ENCODE results near the gene CD81.

CD81 gene

DNA sequence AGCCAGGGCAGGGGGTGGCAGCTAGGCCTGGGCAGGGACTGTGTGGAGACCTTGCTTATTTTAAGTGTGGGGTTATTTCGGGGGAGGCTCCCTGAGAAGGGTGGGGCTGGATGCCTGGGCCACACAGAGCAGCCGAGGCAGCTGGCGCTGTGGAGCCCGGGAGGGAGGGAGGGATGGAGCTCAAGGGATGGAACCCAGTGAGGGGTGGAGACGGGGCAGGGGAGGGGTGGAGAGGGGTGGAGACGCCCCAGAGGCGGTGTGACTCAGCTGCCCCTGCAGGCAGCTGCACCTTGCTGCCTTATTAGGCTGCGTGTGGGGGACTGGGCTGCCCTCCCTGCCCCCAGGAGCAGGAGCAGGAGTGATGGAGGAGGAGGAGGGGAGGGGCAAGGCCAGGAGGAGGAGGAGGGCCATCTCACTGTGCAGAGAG is 13.6 kb downstream of the CD81 start:
- DNase-seq (ENCODE audit: low spot score) = no peak

DNA sequence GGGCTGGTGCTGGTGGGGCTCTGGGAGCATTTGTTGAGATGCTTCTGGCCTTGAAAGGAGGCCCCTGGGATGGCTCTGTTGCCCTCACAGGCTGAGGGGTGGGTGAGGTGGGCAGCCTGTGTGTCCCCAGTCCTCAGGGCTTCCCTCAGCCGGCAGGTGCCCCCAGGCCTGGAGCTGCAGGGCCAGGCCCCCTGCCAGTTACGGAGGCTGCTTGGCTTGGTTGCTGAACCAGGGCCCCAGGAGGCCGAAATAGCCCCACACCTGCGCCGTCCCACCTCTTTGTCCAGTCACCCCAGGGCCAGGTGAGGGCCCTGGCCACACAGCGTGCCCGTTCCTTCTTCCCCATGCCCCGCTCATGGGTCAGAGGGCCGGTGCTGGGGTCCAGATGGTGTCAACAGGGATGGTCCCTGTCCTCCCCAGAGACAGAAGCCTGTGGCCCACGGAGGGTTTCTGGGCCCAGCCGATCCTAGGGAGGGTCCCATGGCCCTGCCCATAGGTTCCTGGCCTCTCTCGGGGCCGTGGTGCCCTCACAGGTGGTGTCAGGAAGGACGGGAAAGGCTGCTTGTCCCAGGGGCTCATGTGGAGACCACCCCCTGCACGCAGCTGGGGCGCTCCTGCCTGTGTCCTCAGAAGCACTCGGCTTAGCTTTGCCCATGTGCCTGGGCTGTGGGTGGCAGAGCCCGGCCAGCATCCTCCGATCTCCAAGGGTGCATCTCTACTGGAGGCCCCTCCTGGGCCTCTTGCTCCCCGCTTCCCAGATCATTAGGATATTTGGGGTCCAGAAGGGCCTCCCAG is 14.3 kb downstream of the CD81 start:
- no peak for DNase-seq (ENCODE audit: low spot score)

DNA sequence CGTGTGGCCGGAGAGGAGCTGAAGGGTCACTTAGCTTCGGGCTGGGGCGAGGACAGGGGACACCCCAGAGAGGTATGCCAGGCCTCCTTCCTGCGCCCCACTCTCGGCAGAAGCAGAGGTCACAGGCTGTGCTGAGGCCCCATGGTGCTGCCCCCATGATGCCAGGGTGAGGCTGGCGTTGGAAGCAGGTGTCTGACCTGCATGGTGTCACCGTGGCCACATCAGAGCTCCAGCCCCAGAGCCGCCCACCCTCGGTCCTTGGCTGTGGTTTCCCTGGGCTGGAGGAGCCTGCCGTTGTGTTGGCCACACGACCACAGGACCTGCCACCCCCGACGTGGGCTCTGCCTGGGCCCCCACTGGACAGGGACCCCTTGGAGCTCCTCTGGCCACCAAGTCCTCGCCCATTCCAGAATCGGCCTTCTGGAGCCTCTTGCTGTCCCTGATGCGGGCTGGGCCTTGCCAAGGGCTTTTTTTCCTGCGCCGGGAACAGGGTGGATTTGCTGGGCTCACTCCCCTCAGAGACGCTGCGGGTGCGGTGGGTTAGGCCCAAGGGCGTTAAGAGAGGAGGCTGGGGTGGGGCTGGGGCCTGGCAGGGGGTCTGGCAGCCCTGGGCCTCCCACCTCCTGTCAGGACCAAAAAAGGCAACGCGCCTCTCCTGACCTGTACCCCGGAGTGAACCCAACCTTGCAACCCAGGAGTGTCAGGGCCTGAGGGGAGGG is 15.3 kb downstream of the CD81 start:
- no peak for DNase-seq (ENCODE audit: low spot score)

DNA sequence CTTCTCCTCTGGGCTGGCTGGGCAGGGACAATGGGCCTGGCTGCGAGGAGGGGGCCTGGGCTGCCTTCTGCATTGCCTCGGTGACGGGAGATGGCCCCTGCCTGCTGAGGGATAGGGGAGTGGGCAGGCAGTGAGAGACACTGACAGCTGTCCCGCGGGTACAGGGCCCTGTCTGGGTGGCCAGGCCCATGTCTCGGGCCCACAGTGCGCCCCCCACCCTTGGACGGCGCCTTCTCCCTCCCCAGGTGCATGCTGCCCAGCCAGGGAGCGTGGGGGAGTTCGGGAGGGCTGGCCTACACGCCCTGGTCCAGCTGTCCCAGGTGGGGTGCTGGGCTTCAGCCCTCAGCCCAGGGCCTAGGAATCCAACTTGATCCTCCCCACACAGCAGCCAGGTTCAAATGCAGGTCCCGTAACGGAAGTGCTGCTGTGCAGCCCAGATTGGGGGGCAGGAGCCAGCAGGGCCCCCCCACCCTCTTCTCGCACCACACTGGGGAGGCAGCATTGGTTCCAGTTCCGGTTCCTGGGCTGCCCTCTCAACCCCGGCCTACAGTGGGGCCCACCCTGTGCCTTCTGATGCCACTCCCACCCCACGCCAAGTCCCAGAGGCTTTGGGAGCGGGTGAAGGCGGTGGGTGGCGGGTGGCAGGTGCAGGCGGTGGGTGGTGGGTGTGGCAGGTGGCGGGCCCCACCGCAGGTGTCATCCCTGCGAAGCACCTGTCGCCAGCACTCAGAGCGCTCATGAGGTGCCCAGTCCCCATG is 16.2 kb downstream of the CD81 start:
- DNase-seq (ENCODE audit: low spot score) = no peak

DNA sequence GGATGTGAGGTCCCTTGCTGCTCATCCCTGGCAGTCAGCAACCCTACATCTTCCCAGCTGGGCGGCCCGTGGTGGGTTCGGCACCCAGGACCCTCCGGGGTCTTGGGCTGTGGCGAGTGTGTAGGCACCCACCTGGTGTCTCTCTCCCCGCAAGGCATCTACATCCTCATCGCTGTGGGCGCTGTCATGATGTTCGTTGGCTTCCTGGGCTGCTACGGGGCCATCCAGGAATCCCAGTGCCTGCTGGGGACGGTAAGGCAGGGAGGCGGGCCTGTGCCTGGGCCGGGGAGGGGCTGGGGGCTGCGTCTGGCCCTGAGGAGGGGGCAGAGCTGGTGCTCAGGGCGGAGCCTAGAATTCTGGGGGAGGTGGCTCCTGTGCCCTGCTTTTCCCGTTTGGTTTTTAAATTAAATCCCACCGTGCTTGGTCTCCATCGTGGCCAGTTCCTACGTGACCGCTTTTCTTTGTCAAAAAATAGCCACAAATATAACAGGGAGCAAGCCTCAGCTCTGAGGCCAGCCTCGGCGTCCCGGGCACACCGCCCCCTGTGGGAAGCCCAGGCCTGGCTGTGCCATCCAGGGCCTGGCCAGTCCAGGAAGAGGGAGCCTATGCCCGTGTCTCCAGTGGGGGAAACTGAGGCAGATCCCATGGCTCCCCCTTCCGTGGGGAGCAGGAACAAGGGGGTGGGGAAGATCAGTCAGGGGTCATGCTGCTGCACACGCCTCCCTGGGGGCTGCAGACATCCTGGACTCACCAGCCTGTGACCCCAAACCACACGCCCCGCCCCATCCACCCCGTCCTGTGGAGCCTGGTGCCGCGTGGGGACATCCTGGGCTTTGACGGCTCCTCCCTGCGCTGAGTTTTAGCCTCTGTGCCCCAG is 17.1 kb downstream of the CD81 start:
- DNase-seq (ENCODE audit: low spot score) = no peak

DNA sequence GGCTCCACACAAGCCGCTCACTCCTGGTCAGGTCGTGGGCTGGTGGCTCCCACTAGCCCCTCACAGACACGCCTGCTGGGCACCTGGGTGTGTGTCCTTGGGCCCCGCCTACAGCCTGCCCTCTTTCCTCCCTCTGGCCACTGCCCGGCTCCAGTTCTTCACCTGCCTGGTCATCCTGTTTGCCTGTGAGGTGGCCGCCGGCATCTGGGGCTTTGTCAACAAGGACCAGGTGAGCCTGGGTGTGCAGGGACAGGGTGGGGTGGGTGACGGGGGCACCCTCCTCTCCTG is 17.7 kb downstream of the CD81 start:
- no peak for DNase-seq (ENCODE audit: low spot score)

DNA sequence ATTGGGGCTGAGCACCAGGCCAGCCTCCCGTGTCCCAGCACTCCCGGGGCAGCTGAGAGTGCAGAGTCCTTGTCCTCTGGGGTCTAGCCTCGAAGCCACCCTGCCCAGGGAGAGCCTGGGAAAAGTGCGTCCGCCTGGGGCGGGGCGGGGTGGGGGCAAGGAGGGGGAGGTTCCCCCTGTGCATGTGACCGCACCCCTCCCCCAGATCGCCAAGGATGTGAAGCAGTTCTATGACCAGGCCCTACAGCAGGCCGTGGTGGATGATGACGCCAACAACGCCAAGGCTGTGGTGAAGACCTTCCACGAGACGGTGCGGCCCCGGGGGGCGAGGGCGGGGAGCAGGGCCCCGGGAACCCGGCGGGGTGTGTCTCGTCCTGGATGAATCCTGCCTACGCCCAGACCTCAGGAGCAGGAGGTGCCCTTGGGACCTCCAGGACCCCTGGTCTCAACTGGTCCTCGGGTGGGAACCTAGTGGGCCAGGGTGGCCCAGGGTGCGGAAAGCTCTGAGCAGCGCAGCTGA is 18.2 kb downstream of the CD81 start:
- DNase-seq (ENCODE audit: low spot score) = no peak

DNA sequence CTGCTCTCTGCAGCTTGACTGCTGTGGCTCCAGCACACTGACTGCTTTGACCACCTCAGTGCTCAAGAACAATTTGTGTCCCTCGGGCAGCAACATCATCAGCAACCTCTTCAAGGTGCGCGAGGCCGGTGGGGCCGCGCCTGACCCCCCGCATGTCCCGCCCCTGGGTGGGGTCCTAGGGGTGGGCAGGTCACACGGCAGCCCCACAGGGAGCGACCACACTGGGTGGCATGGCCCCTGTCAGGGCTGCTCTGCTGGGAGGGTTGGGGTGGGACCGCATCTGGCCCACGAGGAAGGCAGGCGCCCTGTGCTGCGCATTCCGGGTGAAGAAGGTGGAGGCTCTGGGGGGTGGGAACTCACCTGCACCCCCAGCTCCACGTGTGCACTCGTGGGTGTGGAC is 18.7 kb downstream of the CD81 start:
- no peak for DNase-seq (ENCODE audit: low spot score)

DNA sequence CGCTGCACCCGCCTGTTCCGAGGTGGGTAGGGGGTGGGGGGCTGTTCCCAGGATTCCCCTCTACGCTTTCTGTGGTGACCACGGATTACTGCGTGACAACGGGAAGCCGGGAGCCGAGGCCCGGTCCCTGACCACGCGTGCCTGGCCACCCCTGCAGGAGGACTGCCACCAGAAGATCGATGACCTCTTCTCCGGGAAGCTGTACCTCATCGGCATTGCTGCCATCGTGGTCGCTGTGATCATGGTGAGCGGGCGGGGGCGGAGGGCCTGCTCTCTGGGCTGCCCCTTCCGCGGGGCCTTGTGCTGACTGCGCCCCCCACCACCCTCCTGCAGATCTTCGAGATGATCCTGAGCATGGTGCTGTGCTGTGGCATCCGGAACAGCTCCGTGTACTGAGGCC is 19.4 kb downstream of the CD81 start:
- DNase-seq (ENCODE audit: low spot score) = no peak

DNA sequence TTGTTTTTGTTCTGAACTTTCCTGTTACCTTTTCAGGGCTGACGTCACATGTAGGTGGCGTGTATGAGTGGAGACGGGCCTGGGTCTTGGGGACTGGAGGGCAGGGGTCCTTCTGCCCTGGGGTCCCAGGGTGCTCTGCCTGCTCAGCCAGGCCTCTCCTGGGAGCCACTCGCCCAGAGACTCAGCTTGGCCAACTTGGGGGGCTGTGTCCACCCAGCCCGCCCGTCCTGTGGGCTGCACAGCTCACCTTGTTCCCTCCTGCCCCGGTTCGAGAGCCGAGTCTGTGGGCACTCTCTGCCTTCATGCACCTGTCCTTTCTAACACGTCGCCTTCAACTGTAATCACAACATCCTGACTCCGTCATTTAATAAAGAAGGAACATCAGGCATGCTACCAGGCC is 19.9 kb downstream of the CD81 start:
- no peak for DNase-seq (ENCODE audit: low spot score)

DNA sequence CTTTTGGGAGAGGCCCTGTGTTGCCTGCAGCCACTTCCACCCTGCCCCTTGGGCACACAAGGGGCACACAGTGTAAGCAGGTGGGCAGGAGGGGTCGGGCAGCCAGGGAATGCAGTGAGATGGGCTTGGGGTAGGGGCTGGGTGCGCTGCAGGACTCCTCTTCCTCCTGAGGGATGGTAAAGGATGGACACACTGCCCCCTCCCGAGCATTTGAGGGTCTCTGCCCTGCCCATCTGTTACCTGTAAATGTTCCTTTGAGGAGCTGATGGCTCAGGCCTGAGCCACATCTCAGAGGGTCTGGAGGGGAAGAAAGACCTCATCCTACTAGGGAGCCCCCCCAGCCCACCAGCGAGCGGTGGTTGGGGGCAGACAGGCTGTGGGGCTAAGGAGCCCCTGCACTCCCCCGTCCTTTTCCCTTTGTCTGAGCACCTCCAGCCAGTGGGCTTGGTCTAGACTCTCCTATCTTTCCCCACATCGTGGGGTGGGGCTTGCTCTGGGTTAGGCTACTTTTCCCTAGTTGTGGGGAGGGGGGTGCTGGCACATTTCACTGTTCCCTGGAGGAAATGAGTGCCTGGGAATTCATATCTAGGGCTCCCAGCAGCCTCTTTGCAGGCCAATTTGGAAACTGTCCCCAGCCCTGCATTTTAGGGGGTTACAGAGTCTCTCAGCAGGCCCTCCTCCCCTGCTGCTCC is 21.7 kb downstream of the CD81 start:
- no peak for DNase-seq (ENCODE audit: low spot score)

DNA sequence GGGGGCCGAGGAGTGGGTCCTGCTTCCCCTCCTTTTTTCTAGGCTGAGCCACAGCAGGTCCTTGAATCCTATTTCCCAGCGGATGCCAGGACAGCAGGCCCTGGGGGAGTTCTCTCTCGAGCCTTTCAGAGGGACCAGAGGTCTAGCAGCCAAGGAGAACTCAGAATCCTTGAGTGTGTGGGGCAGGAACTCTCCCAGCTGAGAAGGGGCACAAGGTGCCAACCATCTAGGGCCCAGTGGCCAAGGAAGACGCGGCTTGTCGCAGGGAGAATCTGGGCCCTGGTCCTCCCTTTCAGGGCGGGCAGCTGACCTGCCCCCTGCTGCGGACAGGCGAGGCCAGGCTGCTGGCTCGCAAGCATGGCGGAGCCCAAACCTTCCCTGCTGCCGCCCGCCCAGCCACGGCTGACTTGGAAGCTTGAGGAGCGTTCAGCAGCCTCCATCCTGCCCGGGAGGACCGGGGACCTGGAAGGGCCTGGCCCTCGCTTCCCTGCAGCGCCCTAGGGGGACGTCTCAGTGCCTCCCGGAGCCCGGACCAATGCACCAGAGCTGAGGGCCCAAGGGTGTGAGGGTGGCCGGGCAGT is 22.5 kb downstream of the CD81 start:
- DNase-seq (ENCODE audit: low spot score) = no peak

DNA sequence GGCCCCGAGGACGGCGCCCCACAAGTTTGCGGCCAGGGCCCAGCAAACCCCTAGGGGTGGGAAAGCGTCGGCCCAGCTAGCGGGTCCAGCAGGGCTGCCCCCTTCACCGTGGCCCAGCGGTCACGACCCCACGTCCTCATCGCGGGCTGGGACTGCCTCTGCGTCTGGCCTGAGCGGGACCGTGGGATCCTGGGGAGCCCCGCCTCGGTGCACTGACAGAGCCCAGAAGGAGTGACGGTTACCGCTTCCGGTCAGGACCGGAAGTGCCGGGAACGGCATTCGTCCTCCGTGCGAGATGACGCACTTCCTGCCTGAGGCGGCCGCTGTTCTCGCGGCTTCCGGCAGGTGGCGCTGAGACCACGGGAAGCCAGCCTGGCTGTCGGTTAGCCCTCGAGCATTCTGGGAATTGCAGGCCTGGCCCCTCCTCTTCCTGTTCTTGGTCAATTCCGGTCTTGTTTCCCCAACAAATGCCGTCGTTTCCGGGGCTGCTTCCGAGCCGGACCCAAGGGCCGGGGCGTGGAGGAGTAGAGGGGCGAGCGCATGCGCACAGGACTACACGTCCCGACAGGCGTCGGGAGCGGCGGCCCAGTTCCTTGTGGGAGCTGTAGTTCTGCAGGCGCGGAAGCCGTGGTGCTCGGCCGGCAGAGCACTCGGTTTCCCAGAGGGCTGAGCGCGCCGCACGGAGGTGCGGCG is 23.1 kb downstream of the CD81 start, which contains the start of gene TSSC4:
TSSC4 (plus strand) TSS at position 682 of the 693 bp plus-strand sequence. CDS start 1,884 bp downstream, outside the sequence.
- peak; percentile 100 for DNase-seq (ENCODE audit: low spot score)

DNA sequence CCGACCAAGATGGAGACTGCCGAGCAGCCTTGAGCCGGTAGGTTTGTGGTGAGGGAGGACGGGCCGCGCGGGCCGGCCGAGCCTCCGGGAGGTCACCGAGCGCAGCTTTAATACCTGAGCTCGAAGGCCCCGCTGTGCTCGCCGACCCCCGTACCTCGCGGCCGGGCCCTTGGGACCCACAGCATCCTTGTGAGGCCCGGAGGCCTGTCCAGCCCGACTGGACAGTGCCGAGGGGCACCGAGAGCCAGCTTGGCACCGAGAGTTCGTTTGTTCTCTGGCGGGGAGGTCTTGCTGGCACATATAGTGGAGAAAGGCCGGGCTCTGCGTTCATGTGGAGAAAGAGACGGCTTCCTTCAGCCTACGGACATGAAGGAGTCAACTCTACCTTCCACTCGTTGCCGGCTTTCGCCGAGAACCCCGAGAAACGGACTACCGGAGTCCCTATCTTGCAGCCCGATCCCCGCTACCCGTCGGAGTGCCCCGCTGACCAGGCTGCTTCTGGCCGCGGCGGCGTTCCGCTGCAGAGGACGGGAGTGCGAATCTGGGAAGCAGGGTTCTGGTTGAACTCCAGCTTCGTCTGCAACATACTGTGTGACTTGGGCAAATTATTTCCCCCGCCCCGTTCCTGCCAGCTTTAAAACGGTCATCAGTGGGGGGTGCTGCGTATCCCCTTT is 23.8 kb downstream of the CD81 start:
- DNase-seq (ENCODE audit: low spot score) = no peak

DNA sequence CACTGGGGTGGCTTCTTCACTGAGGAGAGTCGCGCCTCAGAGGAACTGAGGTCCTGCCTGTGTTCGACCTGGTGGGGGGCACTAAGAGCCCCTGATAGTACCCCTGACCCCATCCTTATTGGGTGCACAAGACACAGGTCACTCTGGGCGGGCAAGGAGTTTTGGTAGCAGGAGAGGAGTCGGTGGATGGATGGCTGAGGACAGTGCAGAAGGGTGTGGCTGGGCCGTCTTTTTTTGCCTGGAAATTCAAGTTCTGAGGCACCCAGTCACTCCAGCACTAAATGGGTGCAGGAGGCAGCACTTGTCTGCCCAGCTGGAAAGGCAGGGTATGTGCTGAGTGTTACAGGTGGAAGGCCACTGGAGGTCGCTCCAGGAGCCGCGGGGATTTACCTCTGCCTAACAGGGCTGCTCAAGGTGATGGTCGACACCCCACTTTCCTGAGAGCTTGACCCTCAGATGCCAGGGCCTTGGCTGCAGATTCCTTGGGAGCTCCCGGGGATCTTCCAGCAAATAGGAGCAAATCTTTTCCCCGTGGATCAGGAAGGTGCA is 24.4 kb downstream of the CD81 start:
- no peak for DNase-seq (ENCODE audit: low spot score)

DNA sequence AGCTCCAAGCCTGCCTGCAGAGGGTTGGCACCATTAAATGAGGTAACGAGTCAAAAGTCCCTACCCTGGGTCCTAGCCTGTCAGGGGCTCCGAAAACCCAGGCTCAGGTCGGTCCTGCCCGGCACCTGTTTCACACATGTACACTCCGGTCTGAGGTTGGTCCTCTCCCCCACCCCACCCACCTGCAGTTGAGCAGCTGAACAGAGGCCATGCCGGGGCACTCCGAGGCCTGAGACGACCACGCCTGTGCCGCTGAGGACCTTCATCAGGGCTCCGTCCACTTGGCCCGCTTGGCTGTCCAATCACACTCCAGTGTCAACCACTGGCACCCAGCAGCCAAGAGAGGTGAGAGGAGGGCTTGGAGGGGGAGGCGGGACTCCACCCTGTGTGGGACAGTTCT is 25.0 kb downstream of the CD81 start:
- no peak for DNase-seq (ENCODE audit: low spot score)

DNA sequence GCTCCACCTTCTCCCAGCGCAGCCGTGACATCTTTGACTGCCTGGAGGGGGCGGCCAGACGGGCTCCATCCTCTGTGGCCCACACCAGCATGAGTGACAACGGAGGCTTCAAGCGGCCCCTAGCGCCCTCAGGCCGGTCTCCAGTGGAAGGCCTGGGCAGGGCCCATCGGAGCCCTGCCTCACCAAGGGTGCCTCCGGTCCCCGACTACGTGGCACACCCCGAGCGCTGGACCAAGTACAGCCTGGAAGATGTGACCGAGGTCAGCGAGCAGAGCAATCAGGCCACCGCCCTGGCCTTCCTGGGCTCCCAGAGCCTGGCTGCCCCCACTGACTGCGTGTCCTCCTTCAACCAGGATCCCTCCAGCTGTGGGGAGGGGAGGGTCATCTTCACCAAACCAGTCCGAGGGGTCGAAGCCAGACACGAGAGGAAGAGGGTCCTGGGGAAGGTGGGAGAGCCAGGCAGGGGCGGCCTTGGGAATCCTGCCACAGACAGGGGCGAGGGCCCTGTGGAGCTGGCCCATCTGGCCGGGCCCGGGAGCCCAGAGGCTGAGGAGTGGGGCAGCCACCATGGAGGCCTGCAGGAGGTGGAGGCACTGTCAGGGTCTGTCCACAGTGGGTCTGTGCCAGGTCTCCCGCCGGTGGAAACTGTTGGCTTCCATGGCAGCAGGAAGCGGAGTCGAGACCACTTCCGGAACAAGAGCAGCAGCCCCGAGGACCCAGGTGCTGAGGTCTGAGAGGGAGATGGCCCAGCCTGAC is 26.0 kb downstream of the CD81 start:
- DNase-seq (ENCODE audit: low spot score) = no peak

DNA sequence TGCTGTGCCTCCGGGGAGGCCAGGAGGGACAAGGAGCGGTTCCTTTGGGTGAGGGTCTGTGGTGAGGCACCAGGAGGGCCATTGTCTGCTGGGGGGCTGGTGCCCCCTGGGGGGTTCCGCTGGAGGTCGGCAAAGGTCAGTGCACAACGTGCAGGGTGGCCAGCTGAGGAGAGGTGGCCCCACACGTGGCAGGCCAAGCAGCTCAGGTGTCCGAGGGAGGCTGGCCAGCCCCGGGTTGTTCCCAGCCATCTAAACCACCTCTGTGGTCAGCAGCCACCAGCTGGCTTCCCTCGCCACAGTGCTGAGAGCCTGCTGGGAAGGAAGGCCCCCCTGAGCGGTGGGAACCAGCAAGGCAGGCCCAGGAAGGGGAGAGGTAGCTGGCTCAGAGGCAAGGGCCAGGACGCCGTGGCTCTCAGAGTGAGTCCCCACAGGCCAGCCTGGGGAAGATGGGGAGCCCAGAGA is 27.7 kb downstream of the CD81 start:
- DNase-seq (ENCODE audit: low spot score) = no peak
